HG03064 (cell line): ENCODE data around the gene PKHD1.
"Not testable (repeated sequence)": the region's sequence is repeated elsewhere in the genome, so short reads cannot be mapped to it uniquely, and the experiment has no call there.

Experiments
- ATAC-seq: cut with Tn5 transposase; IDR thresholded peaks from one replicate; pipeline ENCODE4 v1.9.1; 2021; ENCODE audit warnings: low read depth; ENCODE audit not compliant: unreplicated experiment

The PKHD1 gene

GRCh38 chr6:51996296-51996947, 91.0 kb downstream of the PKHD1 start:
- ATAC-seq, result peak; percentile 94

- ATAC-seq, result no peak
Observed at GRCh38 chr6:51995214-51995755, 92.1 kb downstream of the PKHD1 start.

- ATAC-seq, result no peak
Observed at GRCh38 chr6:51992876-51993275, 94.5 kb downstream of the PKHD1 start.

- no peak for ATAC-seq
Observed at GRCh38 chr6:51989789-51990188, 97.6 kb downstream of the PKHD1 start.

- ATAC-seq, result no peak
Observed at GRCh38 chr6:51986864-51987263, 100.5 kb downstream of the PKHD1 start.

GRCh38 chr6:51983564-51983963, 103.8 kb downstream of the PKHD1 start:
- no peak for ATAC-seq

GRCh38 chr6:51982695-51983094, 104.7 kb downstream of the PKHD1 start:
- ATAC-seq, result not testable (repeated sequence)

GRCh38 chr6:51976374-51976773, 111.0 kb downstream of the PKHD1 start:
- ATAC-seq, result no peak

- ATAC-seq, result no peak
Observed at GRCh38 chr6:51972659-51973058, 114.8 kb downstream of the PKHD1 start.

GRCh38 chr6:51968265-51968664, 119.1 kb downstream of the PKHD1 start:
- no peak for ATAC-seq

- no peak for ATAC-seq
Observed at GRCh38 chr6:51965222-51965801, 122.1 kb downstream of the PKHD1 start.

GRCh38 chr6:51963980-51964379, 123.4 kb downstream of the PKHD1 start:
- ATAC-seq, result no peak

GRCh38 chr6:51962354-51962753, 125.1 kb downstream of the PKHD1 start:
- no peak for ATAC-seq

- ATAC-seq, result no peak
Observed at GRCh38 chr6:51960419-51960818, 127.0 kb downstream of the PKHD1 start.

- ATAC-seq, result no peak
Observed at GRCh38 chr6:51959744-51960383, 127.5 kb downstream of the PKHD1 start.

GRCh38 chr6:51954681-51955080, 132.7 kb downstream of the PKHD1 start:
- no peak for ATAC-seq

- no peak for ATAC-seq
Observed at GRCh38 chr6:51953246-51953645, 134.2 kb downstream of the PKHD1 start.

GRCh38 chr6:51951924-51952323, 135.5 kb downstream of the PKHD1 start:
- ATAC-seq, result no peak

- no peak for ATAC-seq
Observed at GRCh38 chr6:51949526-51949925, 137.9 kb downstream of the PKHD1 start.

- not testable (repeated sequence) for ATAC-seq
Observed at GRCh38 chr6:51939695-51940094, 147.7 kb downstream of the PKHD1 start.

GRCh38 chr6:51936531-51937290, 150.7 kb downstream of the PKHD1 start:
- no peak for ATAC-seq
